ENCODE results near the gene IFNGR2.

DNA sequence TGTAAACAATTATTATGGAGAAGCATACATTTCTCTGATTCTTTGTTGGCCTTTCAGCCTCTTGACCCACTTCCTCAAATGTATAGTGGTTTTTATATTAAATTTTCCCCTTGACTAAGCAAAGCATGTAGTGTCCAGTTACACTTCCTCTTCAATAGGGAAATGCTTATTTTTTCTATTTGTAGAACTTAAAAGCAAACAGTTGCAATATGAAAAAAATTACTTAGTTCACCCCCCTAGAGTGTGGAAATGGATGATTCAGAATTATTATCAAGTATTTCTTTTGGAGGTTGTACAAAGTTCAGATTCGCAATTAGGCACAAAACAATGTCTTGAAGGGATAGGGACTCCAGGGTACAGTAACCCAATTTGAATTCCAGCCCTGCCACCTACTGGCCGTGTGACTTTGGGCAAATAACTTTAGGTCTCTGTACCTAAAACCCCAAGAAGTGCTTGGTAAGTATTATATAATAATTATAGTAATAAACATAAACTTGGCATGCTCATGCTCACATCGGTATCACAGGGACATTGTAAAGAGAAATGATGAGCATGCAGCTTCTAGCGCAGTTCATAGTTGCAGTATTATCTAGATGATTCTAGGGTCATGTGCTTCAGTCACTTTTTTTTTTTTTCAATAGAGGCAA lies 28.6 kb upstream of the IFNGR2 start:
- TF ChIP-seq, protein P1, sequence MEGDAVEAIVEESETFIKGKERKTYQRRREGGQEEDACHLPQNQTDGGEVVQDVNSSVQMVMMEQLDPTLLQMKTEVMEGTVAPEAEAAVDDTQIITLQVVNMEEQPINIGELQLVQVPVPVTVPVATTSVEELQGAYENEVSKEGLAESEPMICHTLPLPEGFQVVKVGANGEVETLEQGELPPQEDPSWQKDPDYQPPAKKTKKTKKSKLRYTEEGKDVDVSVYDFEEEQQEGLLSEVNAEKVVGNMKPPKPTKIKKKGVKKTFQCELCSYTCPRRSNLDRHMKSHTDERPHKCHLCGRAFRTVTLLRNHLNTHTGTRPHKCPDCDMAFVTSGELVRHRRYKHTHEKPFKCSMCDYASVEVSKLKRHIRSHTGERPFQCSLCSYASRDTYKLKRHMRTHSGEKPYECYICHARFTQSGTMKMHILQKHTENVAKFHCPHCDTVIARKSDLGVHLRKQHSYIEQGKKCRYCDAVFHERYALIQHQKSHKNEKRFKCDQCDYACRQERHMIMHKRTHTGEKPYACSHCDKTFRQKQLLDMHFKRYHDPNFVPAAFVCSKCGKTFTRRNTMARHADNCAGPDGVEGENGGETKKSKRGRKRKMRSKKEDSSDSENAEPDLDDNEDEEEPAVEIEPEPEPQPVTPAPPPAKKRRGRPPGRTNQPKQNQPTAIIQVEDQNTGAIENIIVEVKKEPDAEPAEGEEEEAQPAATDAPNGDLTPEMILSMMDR (IDR thresholded peaks at IDR 0.05) = peak; percentile 67
- TF ChIP-seq SIN3A (IDR thresholded peaks at IDR 0.05; ENCODE audit: borderline replicate concordance, insufficient read depth, low read depth, low read length) (no peak), TCF7L2 (IDR thresholded peaks at IDR 0.05; ENCODE audit: low read depth, low read length) (no peak)
- TF ChIP-seq, protein P2, sequence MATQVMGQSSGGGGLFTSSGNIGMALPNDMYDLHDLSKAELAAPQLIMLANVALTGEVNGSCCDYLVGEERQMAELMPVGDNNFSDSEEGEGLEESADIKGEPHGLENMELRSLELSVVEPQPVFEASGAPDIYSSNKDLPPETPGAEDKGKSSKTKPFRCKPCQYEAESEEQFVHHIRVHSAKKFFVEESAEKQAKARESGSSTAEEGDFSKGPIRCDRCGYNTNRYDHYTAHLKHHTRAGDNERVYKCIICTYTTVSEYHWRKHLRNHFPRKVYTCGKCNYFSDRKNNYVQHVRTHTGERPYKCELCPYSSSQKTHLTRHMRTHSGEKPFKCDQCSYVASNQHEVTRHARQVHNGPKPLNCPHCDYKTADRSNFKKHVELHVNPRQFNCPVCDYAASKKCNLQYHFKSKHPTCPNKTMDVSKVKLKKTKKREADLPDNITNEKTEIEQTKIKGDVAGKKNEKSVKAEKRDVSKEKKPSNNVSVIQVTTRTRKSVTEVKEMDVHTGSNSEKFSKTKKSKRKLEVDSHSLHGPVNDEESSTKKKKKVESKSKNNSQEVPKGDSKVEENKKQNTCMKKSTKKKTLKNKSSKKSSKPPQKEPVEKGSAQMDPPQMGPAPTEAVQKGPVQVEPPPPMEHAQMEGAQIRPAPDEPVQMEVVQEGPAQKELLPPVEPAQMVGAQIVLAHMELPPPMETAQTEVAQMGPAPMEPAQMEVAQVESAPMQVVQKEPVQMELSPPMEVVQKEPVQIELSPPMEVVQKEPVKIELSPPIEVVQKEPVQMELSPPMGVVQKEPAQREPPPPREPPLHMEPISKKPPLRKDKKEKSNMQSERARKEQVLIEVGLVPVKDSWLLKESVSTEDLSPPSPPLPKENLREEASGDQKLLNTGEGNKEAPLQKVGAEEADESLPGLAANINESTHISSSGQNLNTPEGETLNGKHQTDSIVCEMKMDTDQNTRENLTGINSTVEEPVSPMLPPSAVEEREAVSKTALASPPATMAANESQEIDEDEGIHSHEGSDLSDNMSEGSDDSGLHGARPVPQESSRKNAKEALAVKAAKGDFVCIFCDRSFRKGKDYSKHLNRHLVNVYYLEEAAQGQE (IDR thresholded peaks at IDR 0.05; ENCODE audit: insufficient read depth in 1 of 2, low read depth in 2 of 2, low read length in 1 of 2) = no peak
